Sigmoid colon (tissue), 7 donors: ENCODE measurements around the gene ZFYVE19. TPM values are rescaled to one million over a fixed set of nuclear protein-coding genes. Genes with fewer than 3 reads are reported as not detected.
A peak's percentile ranks its signal among the peaks of the same experiment; 100 is the strongest.

Experiments used
- DNase-seq: peaks from one replicate; pipeline ENCODE4 v3.0.0-alpha.2; 2019
- H3K27ac ChIP-seq, 4 donors: fragments of 200-600 bp; sonication (generic); one replicate each; pipeline ENCODE4 v1.5.1; 2016 to 2019; ENCODE audit warnings: mild to moderate bottlenecking in 1 of 4
- H3K27me3 ChIP-seq, 3 donors: fragments of 200-600 bp; sonication (generic); one replicate each; pipeline ENCODE4 v1.5.1; 2019; ENCODE audit warnings: mild to moderate bottlenecking in 1 of 3
- H3K36me3 ChIP-seq, 4 donors: fragments of 200-600 bp; sonication (generic); one replicate each; pipeline ENCODE4 v1.5.1; 2016 to 2019
- H3K4me1 ChIP-seq, 4 donors: fragments of 200-600 bp; sonication (generic); one replicate each; pipeline ENCODE4 v1.5.1; 2017 to 2019
- H3K4me3 ChIP-seq, 4 donors: fragments of 200-600 bp; sonication (generic); one replicate each; pipeline ENCODE4 v1.5.1; 2017 to 2019; ENCODE audit warnings: mild to moderate bottlenecking in 2 of 4, moderate library complexity in 1 of 4
- H3K9me3 ChIP-seq, 4 donors: fragments of 200-600 bp in 3 of 4; sonication (generic) in 3 of 4; one replicate each; pipeline versions ENCODE4 v1.5.1 to v1.6.1; 2013 to 2019
- EP300 ChIP-seq, 4 donors: sonication (generic); formaldehyde crosslinking; IDR thresholded peaks; one replicate each; pipeline ENCODE4 v1.6.1; 2017; ENCODE audit warnings: antibody characterized with exemption in 4 of 4
- POLR2A ChIP-seq, 2 donors: fragments of 450-650 bp; IDR thresholded peaks; one replicate each; pipeline ENCODE4 v1.6.1; 2016; ENCODE audit warnings: antibody characterized with exemption in 2 of 2, mild to moderate bottlenecking in 2 of 2, moderate library complexity in 2 of 2
- POLR2AphosphoS5 ChIP-seq, 4 donors: sonication (generic); formaldehyde crosslinking; IDR thresholded peaks; one replicate each; pipeline ENCODE4 v1.6.1; 2017; ENCODE audit warnings: antibody characterized with exemption in 4 of 4
- WGBS, 2 donors: extraction: QIAGEN DNeasy Blood & Tissue Kit; methylation state at CpG; one replicate each; pipeline ENCODE4 v1.1.7; 2013; 5-methylcytosine and 5-hydroxymethylcytosine counted together
- intact Hi-C: fragments of 100-400 bp; cut with DNase I; formaldehyde crosslinking; loops from one replicate; pipeline ENCODE4 v1.15.1; 2023
- polyA plus RNA-seq, 3 donors: library from polyadenylated mRNA; stranded (reverse); fragments of 200-250 nt; gene quantifications; one replicate each; pipeline ENCODE4 v1.2.3, GENCODE V29; 2013
- total RNA-seq, 4 donors: library from RNA; depleted of rRNA; stranded (reverse); fragments of >200 nt; gene quantifications; one replicate each; pipeline ENCODE4 v1.1.0, GENCODE V29; 2016
- TF ChIP-seq, protein P1 (sequence below), 4 experiments: fragments of 450-650 bp in 3 of 4; fragments of 200-600 bp in 1 of 4; IDR thresholded peaks; one replicate each; pipeline ENCODE4 v1.5.1; 2016 to 2019; ENCODE audit warnings: antibody characterized with exemption in 4 of 4, mild to moderate bottlenecking in 3 of 4, moderate library complexity in 2 of 4
- donor health status: healthy with polysubstance abuse.
- donor health status: Bipolar disorder and iron deficiency.
- donor health status: healthy.

Gene ZFYVE19
- total and polyA plus RNA-seq, 7 donors: 14.4 to 49.6 (median 28.7) TPM

DNA sequence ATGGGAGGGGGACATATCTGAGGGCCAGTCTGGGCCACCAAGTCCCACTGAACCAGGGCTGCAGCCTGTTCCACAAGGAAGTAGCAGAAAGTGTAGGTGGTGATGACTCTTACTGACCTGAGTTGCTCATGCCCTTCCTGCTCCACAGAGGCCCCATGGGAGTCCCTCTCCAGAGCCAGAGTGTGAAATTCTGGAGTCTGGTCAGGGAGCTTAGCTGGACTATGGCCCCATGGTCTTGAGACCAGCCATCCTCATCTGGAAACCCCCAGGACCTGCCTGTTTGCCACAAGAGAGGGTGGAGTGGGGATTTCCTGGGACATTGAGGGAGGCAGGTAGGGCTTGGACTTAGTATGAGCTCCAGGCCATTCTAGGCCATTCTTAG lies 39.9 kb downstream of the ZFYVE19 start:
- Histone ChIP-seq H3K9me3 (no peaks in the 10 kb centered on the region), H3K27ac (peak overlapping the region in 2 of 4 donors; percentile 7 to 17), H3K27me3 (peaks cover 22 to 57% (median 35%) of the 10 kb centered on the region in 3 donors), H3K4me1 (peaks cover 0 to 19% (median 18%) of the 10 kb centered on the region in 4 donors), H3K4me3 (no peak overlapping the region), H3K36me3 (no peaks in the 10 kb centered on the region)
- TF ChIP-seq, protein P1, sequence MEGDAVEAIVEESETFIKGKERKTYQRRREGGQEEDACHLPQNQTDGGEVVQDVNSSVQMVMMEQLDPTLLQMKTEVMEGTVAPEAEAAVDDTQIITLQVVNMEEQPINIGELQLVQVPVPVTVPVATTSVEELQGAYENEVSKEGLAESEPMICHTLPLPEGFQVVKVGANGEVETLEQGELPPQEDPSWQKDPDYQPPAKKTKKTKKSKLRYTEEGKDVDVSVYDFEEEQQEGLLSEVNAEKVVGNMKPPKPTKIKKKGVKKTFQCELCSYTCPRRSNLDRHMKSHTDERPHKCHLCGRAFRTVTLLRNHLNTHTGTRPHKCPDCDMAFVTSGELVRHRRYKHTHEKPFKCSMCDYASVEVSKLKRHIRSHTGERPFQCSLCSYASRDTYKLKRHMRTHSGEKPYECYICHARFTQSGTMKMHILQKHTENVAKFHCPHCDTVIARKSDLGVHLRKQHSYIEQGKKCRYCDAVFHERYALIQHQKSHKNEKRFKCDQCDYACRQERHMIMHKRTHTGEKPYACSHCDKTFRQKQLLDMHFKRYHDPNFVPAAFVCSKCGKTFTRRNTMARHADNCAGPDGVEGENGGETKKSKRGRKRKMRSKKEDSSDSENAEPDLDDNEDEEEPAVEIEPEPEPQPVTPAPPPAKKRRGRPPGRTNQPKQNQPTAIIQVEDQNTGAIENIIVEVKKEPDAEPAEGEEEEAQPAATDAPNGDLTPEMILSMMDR (IDR thresholded peaks at IDR 0.05): no peak
- TF ChIP-seq POLR2AphosphoS5 (IDR thresholded peaks at IDR 0.05): no peak
- TF ChIP-seq POLR2A (IDR thresholded peaks at IDR 0.05): no peak
- no peak for TF ChIP-seq EP300 (IDR thresholded peaks at IDR 0.05)
- intact Hi-C loops: no loop called here
- DNase-seq: no peak

DNA sequence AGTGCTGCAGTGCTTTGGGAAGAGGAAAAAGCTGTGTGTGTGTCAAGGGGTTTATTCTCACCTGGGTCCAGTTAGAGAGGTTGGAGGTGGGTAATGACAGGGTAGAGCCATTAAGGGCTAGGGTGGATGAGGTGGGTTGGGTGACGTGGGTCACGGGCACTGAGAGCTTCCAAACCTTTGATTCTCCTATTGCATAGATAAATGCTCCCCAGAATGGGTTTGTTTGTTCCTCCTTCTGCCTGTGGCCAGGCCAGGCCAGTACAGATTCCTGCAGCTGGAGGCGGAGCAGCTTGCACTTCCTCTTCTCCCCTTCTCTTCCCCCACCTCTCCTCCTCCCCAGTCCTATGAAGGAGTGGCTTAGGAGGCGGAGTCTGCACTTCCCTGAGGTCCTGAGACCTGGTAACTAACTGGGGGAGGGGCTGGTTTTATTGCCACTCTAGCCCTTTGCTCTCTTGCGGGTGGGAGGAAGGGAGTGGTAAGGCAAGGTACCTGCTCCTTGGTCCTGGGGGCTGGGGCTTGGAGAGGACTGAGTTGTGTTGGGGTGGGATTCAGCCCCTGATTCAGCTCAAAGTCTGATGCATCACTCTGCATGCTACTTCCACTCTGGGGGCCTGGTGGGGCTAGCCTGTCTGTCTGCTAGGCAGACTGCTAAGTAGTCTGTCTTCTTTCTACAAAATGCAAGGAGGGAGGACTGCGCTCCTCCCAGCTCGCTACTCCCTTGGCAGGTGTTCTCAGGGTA lies 40.5 kb downstream of the ZFYVE19 start:
- Histone ChIP-seq H3K4me1 (peaks cover 0 to 19% (median 18%) of the 10 kb centered on the region in 4 donors), H3K9me3 (no peaks in the 10 kb centered on the region), H3K36me3 (no peaks in the 10 kb centered on the region), H3K27me3 (peaks cover 22 to 51% (median 31%) of the 10 kb centered on the region in 3 donors), H3K27ac (peak overlapping the region in 1 of 4 donors; percentile 17), H3K4me3 (no peak overlapping the region)
- 11 to 48% methylated on average over 7 of the region's 7 CpGs for WGBS, 2 donors
- TF ChIP-seq POLR2A (IDR thresholded peaks at IDR 0.05): peak in 1 of 2 donors; percentile 62
- TF ChIP-seq EP300 (IDR thresholded peaks at IDR 0.05): no peak
- TF ChIP-seq, protein P1 (IDR thresholded peaks at IDR 0.05): no peak
- peak in 1 of 4 donors; percentile 23 for TF ChIP-seq POLR2AphosphoS5 (IDR thresholded peaks at IDR 0.05)
- intact Hi-C loops: no loop called here
- DNase-seq: no peak

DNA sequence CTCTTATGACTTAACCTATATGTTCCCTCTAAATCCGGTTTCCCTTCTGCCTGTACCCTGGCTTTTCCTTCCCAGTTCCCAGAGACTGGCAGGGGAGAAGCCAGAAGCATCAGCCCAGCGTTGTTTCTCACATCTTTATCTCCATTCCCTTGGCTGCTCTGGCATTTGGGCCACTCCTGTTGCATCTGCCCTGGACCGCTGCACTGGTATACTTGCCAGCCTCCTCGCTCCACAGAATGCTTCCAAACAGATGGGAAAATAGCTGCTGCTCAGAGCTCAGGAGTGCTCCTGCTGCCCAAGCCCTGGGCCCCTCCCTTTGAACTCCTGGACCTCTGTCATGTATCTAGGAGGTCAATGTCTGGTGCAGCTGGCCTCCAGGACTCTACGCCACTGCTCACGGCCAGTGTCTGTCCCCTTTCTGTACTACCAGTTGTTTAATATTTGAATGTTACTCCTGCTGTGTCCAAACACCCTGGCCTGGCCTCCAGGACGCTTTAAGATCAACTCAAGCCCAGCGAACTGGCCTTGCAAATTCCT lies 43.8 kb downstream of the ZFYVE19 start:
- no peaks in the 10 kb centered on the region for H3K36me3 ChIP-seq
- no peaks in the 10 kb centered on the region for H3K4me1 ChIP-seq
- no peaks in the 10 kb centered on the region for H3K9me3 ChIP-seq
- no peak overlapping the region for H3K27ac ChIP-seq
- intact Hi-C loops: no loop called here
- no peak for TF ChIP-seq POLR2A (IDR thresholded peaks at IDR 0.05)
- TF ChIP-seq POLR2AphosphoS5 (IDR thresholded peaks at IDR 0.05): no peak
- TF ChIP-seq, protein P1 (IDR thresholded peaks at IDR 0.05): no peak
- TF ChIP-seq EP300 (IDR thresholded peaks at IDR 0.05): no peak
- DNase-seq: no peak
- no peak overlapping the region for H3K4me3 ChIP-seq
- 75 to 91% methylated on average over 8 of the region's 8 CpGs for WGBS, 2 donors
- H3K27me3 ChIP-seq: peaks cover 5 to 26% (median 5%) of the 10 kb centered on the region in 3 donors

DNA sequence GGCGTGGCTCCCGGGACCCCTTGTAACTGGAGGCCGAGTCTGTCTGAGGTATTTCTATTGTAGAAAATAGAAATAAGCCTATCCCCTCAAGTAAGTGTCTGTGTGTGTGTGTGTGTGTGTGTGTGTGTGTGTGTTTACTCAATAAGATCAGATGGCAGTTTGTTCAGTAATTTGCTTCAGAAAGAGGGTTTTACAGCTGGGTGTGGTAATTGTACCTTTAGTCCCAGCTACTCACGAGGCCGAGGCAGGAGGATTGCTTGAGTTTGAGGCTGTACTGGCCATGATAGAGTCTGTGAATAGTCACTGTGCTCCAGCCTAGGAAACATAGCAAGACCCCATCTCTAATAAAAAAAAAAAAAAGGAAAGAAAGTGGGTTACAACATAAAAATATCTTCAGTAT lies 45.6 kb downstream of the ZFYVE19 start:
- no peak overlapping the region for H3K27ac ChIP-seq
- no peak overlapping the region for H3K4me3 ChIP-seq
- peaks cover 0 to 7% (median 0%) of the 10 kb centered on the region in 3 donors for H3K27me3 ChIP-seq
- no peaks in the 10 kb centered on the region for H3K9me3 ChIP-seq
- 25 to 70% methylated on average over 5 of the region's 5 CpGs for WGBS, 2 donors
- TF ChIP-seq, protein P1 (IDR thresholded peaks at IDR 0.05): no peak
- no peak for TF ChIP-seq POLR2A (IDR thresholded peaks at IDR 0.05)
- TF ChIP-seq EP300 (IDR thresholded peaks at IDR 0.05): no peak
- TF ChIP-seq POLR2AphosphoS5 (IDR thresholded peaks at IDR 0.05): no peak
- no peaks in the 10 kb centered on the region for H3K36me3 ChIP-seq
- intact Hi-C loops: no loop called here
- H3K4me1 ChIP-seq: peaks cover 0 to 3% (median 1%) of the 10 kb centered on the region in 4 donors
- DNase-seq: no peak
